ENCODE measurements around the gene TMEM140.

TMEM140 gene

GRCh38 chr7:135213831-135214230, 66.0 kb downstream of the TMEM140 start:
- TF ChIP-seq, protein P1, sequence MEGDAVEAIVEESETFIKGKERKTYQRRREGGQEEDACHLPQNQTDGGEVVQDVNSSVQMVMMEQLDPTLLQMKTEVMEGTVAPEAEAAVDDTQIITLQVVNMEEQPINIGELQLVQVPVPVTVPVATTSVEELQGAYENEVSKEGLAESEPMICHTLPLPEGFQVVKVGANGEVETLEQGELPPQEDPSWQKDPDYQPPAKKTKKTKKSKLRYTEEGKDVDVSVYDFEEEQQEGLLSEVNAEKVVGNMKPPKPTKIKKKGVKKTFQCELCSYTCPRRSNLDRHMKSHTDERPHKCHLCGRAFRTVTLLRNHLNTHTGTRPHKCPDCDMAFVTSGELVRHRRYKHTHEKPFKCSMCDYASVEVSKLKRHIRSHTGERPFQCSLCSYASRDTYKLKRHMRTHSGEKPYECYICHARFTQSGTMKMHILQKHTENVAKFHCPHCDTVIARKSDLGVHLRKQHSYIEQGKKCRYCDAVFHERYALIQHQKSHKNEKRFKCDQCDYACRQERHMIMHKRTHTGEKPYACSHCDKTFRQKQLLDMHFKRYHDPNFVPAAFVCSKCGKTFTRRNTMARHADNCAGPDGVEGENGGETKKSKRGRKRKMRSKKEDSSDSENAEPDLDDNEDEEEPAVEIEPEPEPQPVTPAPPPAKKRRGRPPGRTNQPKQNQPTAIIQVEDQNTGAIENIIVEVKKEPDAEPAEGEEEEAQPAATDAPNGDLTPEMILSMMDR (IDR thresholded peaks at IDR 0.05) = no peak
- no peak for TF ChIP-seq ZFX (IDR thresholded peaks at IDR 0.05; ENCODE audit: borderline replicate concordance)
- H3K27ac ChIP-seq = no peak overlapping the region

GRCh38 chr7:135215180-135215579, 67.3 kb downstream of the TMEM140 start:
- TF ChIP-seq, protein P1 (IDR thresholded peaks at IDR 0.05) = no peak
- no peak for TF ChIP-seq ZFX (IDR thresholded peaks at IDR 0.05; ENCODE audit: borderline replicate concordance)
- no peak overlapping the region for H3K27ac ChIP-seq

DNA sequence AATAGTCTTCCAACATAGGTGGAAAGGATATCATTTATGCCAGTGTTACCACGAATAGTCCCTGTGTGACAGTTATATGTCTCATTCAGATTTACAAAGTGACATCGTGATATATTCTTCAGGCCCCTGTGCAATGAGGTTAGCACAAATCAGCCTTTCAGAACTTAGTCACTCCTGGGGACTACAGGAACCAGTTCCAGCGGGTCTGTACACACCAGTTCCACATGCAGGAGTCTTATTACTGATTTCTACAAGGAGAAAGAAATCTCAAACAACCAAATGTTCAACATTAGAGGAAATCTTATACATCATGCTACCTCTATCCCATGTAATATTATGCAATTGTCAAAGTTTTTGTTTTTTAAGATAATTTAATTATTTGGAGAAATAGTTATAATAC, 67.8 kb downstream of the TMEM140 start:
- H3K27ac ChIP-seq = no peak overlapping the region
- TF ChIP-seq ZFX (IDR thresholded peaks at IDR 0.05; ENCODE audit: borderline replicate concordance) = no peak
- TF ChIP-seq, protein P1 (IDR thresholded peaks at IDR 0.05) = no peak
